Effector memory CD4-positive, alpha-beta T cell (primary cell): ENCODE measurements around the gene SLC9C2.
"Not testable (repeated sequence)": the region's sequence is repeated elsewhere in the genome, so short reads cannot be mapped to it uniquely, and the experiment has no call there.

Experiments
- DNase-seq, 3 donors: peaks; one replicate each; pipeline ENCODE4 v3.0.0-alpha.2; 2020
- H3K27ac ChIP-seq: 2 replicates; pipeline ENCODE4 v1.7.0; 2013; ENCODE audit warnings: mild to moderate bottlenecking, low read length, moderate library complexity; ENCODE audit not compliant: insufficient read depth, poor library complexity, severe bottlenecking
- H3K27me3 ChIP-seq: replicated peaks from 2 replicates; pipeline ENCODE4 v1.7.0; 2013; ENCODE audit warnings: mild to moderate bottlenecking, low read length; ENCODE audit not compliant: insufficient read depth, control insufficient read depth, poor library complexity, severe bottlenecking
- H3K36me3 ChIP-seq: 2 replicates; pipeline ENCODE4 v1.7.0; 2013; ENCODE audit warnings: mild to moderate bottlenecking, low read length, moderate library complexity; ENCODE audit not compliant: control insufficient read depth, insufficient read depth
- H3K4me1 ChIP-seq: 2 replicates; pipeline ENCODE4 v1.7.0; 2013; ENCODE audit warnings: low read length, mild to moderate bottlenecking; ENCODE audit not compliant: control insufficient read depth, insufficient read depth, poor library complexity, severe bottlenecking
- H3K4me3 ChIP-seq: 2 replicates; pipeline ENCODE4 v1.7.0; 2013; ENCODE audit warnings: low read length, low read depth, mild to moderate bottlenecking; ENCODE audit not compliant: insufficient read depth, poor library complexity, severe bottlenecking
- H3K9me3 ChIP-seq: 2 replicates; pipeline ENCODE4 v1.7.0; 2013; ENCODE audit warnings: mild to moderate bottlenecking, low read length, moderate library complexity; ENCODE audit not compliant: control insufficient read depth

The SLC9C2 gene

GRCh38 chr1:173628888-173629287, 26.0 kb upstream of the SLC9C2 start:
- Histone ChIP-seq H3K36me3 (no peaks in the 10 kb centered on the region), H3K4me3 (no peak overlapping the region), H3K4me1 (no peaks in the 10 kb centered on the region), H3K27ac (no peak overlapping the region), H3K9me3 (no peaks in the 10 kb centered on the region), H3K27me3 (no peaks in the 10 kb centered on the region)
- no peak for DNase-seq

GRCh38 chr1:173627269-173627668, 24.4 kb upstream of the SLC9C2 start:
- no peaks in the 10 kb centered on the region for H3K9me3 ChIP-seq
- H3K4me1 ChIP-seq, result no peaks in the 10 kb centered on the region
- H3K36me3 ChIP-seq, result no peaks in the 10 kb centered on the region
- DNase-seq, result no peak
- no peak overlapping the region for H3K27ac ChIP-seq
- H3K27me3 ChIP-seq, result no peaks in the 10 kb centered on the region
- H3K4me3 ChIP-seq, result no peak overlapping the region

- no peaks in the 10 kb centered on the region for H3K36me3 ChIP-seq
- H3K4me3 ChIP-seq, result no peak overlapping the region
- H3K9me3 ChIP-seq, result no peaks in the 10 kb centered on the region
- no peak overlapping the region for H3K27ac ChIP-seq
- no peak for DNase-seq
- no peaks in the 10 kb centered on the region for H3K27me3 ChIP-seq
- no peaks in the 10 kb centered on the region for H3K4me1 ChIP-seq
Observed at GRCh38 chr1:173616859-173617258, 14.0 kb upstream of the SLC9C2 start.

GRCh38 chr1:173613086-173613485, 10.2 kb upstream of the SLC9C2 start:
- DNase-seq, H3K27ac ChIP-seq, H3K27me3 ChIP-seq, H3K4me3 ChIP-seq, H3K36me3 ChIP-seq, H3K9me3 ChIP-seq, H3K4me1 ChIP-seq: not testable (repeated sequence)

- no peak overlapping the region for H3K4me3 ChIP-seq
- no peaks in the 10 kb centered on the region for H3K9me3 ChIP-seq
- no peak for DNase-seq
- H3K4me1 ChIP-seq, result no peaks in the 10 kb centered on the region
- H3K36me3 ChIP-seq, result no peaks in the 10 kb centered on the region
- no peaks in the 10 kb centered on the region for H3K27me3 ChIP-seq
- no peak overlapping the region for H3K27ac ChIP-seq
Observed at GRCh38 chr1:173608503-173609216, 5.8 kb upstream of the SLC9C2 start.

- Histone ChIP-seq H3K27ac (no peak overlapping the region), H3K27me3 (no peaks in the 10 kb centered on the region), H3K9me3 (no peaks in the 10 kb centered on the region), H3K4me3 (no peak overlapping the region), H3K4me1 (no peaks in the 10 kb centered on the region), H3K36me3 (no peaks in the 10 kb centered on the region)
- no peak for DNase-seq
Observed at GRCh38 chr1:173601588-173601987, 1.3 kb downstream of the SLC9C2 start.

GRCh38 chr1:173596097-173596825, 6.6 kb downstream of the SLC9C2 start:
- H3K4me1 ChIP-seq, result no peaks in the 10 kb centered on the region

GRCh38 chr1:173591138-173591537, 11.7 kb downstream of the SLC9C2 start:
- H3K27me3 ChIP-seq, H3K36me3 ChIP-seq, H3K27ac ChIP-seq, H3K4me1 ChIP-seq, DNase-seq, H3K9me3 ChIP-seq, H3K4me3 ChIP-seq: not testable (repeated sequence)

More at GRCh38 chr1:173596097-173596825, 6.6 kb downstream of the SLC9C2 start:
- Histone ChIP-seq H3K27me3 (no peaks in the 10 kb centered on the region), H3K9me3 (no peaks in the 10 kb centered on the region), H3K27ac (no peak overlapping the region), H3K4me3 (no peak overlapping the region), H3K36me3 (no peaks in the 10 kb centered on the region)
- DNase-seq, result no peak

- H3K27ac ChIP-seq, result no peak overlapping the region
- H3K27me3 ChIP-seq, result no peaks in the 10 kb centered on the region
- no peaks in the 10 kb centered on the region for H3K36me3 ChIP-seq
- H3K9me3 ChIP-seq, result no peaks in the 10 kb centered on the region
- DNase-seq, result no peak
- H3K4me1 ChIP-seq, result no peaks in the 10 kb centered on the region
- H3K4me3 ChIP-seq, result no peak overlapping the region
Observed at GRCh38 chr1:173590557-173590956, 12.3 kb downstream of the SLC9C2 start.

GRCh38 chr1:173581383-173582079, 21.3 kb downstream of the SLC9C2 start:
- Histone ChIP-seq H3K4me1 (no peaks in the 10 kb centered on the region), H3K9me3 (no peaks in the 10 kb centered on the region), H3K27ac (no peak overlapping the region), H3K36me3 (no peaks in the 10 kb centered on the region), H3K27me3 (no peaks in the 10 kb centered on the region), H3K4me3 (no peak overlapping the region)
- DNase-seq, result no peak
